ENCODE measurements around the gene NHLH2.

The NHLH2 gene

DNA sequence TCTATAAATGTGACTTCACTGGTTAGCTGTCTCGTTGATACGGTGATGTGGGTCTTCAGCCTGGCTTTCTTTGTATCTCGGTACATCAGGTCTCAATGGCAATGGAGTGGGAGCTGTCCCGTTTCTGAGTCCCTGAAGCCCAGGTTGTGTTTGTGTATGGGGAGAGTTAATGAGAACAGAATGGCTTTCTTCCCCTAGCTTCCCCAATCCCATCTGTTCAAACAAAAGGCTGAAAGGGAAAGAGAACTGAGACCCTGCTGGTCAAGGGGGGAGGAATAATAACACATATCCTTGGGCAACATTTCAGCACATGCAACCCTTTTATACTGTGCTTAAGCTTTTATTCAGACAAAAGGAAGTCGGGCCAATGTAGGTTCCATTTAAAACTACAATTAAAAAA, 44.0 kb downstream of the NHLH2 start:
- no peak for DNase-seq

DNA sequence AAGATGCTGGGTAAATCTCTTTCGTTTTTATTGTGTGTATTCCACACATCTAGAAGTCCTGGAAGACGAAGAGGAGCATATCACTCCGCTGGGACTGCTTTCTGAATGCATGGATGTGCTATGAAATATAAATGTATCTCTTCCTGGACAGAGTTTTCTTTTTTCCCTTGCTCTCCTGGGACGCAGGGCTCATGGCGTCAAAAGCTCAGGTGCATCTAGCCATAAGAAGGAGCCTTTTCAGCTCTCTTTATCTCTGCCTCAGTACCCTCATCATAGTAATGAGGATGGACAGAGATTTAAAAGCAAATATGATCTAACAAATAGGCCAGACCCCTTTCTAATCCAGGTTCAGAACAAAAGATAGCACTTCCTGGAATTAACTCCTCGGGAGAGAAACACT, 44.9 kb downstream of the NHLH2 start:
- no peak for DNase-seq

DNA sequence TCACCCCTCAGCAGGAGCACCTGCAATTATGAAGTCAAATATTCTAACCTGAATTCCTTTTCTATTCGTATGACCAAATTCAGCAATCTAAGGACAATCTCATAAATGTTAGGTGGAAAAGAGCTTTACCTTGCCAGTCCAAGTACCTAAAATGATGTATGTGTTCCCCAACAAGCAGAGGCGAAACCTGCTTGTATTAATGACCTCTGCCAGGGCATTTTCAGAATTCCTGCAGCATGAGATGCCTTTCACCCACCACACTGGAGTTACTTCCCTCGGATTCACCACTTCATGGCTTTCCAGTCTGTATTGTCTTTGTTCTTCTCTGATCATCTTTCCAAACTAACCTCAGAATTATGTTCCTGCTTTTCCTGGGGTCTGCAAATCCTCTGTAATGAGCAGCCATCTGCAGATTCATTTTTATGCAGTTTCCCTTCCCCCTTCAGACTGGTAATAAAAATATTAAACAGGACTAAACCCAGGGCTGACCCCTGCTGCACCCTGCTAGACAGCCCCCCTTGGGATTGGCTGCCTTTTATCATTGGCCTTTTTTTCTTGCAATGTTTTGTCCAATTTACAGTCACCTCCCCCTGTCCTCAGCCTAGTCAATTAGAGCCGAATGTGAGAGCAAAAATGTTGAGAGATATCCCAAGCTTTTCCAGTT, 45.8 kb downstream of the NHLH2 start:
- DNase-seq = no peak

DNA sequence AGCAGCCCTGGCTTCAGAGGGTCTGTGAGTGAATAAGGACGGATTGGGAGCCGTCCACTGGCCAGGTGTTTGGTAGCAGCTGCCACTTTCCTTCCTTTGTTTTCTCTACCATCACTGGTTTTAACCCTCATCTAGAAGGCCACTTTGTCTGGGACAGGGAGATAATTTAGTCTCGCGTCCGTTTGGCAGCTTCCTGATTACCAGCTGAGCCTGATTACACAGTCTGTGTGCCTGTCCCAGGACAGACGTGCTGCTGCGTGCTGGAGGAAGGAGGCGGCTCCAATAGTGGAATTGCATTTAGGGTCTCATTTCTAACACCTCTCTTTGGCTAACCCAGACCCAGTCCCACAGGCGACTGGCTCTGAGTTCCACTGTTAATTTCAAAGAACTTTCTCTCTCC, 47.8 kb downstream of the NHLH2 start:
- DNase-seq = no peak

DNA sequence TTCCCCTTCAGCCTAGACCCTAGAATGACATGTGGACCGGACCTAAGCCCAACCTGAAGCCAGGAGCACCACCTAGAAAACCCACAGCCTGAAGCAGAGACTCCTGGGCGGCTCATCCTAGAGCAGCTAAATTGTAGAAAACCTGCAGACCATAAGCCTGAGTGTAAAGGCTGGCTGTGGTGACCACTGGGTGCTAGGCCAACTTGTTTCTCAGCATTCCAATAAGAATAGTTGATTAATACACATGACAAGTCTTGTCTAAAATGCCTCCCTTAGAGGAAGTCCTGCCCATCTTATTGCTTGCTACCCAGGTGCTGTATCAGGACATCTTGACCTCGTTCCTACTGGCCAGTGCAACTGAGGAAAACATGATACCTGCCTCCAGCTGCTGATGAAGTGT, 49.1 kb downstream of the NHLH2 start:
- DNase-seq = no peak

DNA sequence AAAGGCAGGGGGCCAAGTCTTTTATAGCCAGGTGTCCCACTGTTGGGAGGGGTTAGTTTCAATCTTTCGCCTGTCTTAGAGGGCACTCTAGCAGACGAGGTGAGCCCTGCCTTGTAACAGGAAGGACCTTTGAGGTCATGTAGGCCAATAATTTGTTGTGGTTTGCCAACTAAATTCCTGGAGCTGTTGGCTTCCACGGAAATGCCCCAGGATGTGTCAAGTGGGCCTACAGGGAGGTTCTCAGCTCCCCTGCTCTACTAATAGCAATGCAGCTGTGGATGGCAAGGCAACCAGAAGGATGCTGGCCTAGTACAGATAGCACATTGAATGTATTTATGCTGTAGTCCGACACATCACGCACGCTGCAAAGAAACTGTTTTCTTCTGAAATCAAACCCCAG, 50.1 kb downstream of the NHLH2 start:
- DNase-seq = no peak

DNA sequence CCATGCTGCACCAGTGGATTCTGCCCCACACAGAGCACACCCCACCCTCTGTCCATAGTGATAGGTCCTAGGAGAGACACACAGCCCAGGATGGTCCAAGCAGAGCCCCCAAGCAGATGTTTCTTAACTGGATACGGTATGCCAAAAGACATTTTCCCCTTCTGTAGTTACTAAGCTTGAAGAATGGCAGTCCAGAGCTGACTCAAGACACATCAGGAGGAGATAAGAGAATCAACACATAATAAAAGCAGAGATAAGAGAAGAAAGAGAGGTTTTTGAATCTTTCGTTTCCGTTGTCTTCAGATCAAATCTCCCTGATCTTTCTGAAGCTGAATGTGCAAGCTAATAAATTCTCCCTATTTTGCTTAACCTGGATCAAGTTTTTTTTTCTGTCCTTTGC, 50.6 kb downstream of the NHLH2 start:
- no peak for DNase-seq

Data from GDM1 (cell line).